ENCODE data around the gene KRT39. TPM values are rescaled to one million over a fixed set of nuclear protein-coding genes. Genes with fewer than 3 reads are reported as not detected.
"Not testable (repeated sequence)": the region's sequence is repeated elsewhere in the genome, so short reads cannot be mapped to it uniquely, and the experiment has no call there.

The KRT39 gene
- total RNA-seq, 2 donors from 2014 or later = not detected

DNA sequence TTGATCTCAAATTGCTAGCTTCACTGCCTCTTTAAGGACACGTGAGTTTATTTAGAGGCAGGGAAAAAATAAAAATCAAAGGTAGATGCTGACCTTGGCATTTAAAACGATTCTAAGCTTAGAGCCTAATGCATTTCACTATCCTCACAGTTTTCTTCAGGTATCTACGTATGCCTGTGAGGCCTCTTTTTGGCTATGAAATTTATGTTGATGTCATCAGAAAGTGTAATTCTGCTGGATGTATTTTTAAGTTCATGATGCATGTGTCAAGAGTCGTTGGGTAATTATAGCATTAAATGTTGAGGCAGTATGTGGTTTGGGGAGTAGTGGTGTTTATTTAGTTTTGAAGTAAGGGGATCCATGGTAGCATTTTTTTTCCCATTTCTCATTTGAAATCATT lies 37.2 kb upstream of the KRT39 start:
- no peak for DNase-seq
- Histone ChIP-seq H3K4me1 (no peaks in the 10 kb centered on the region), H3K27me3 (no peaks in the 10 kb centered on the region), H3K27ac (no peak overlapping the region), H3K36me3 (replicated peaks in 1 of 2; ENCODE audit: insufficient read depth in 1 of 2, low read depth in 2 of 2) (no peaks in the 10 kb centered on the region), H3K9me3 (no peaks in the 10 kb centered on the region), H3K4me3 (no peak overlapping the region)
- intact Hi-C loops (cut with DNase I) = no loop called here
- TF ChIP-seq POLR2A (IDR thresholded peaks at IDR 0.05) = no peak
- TF ChIP-seq, protein P1, sequence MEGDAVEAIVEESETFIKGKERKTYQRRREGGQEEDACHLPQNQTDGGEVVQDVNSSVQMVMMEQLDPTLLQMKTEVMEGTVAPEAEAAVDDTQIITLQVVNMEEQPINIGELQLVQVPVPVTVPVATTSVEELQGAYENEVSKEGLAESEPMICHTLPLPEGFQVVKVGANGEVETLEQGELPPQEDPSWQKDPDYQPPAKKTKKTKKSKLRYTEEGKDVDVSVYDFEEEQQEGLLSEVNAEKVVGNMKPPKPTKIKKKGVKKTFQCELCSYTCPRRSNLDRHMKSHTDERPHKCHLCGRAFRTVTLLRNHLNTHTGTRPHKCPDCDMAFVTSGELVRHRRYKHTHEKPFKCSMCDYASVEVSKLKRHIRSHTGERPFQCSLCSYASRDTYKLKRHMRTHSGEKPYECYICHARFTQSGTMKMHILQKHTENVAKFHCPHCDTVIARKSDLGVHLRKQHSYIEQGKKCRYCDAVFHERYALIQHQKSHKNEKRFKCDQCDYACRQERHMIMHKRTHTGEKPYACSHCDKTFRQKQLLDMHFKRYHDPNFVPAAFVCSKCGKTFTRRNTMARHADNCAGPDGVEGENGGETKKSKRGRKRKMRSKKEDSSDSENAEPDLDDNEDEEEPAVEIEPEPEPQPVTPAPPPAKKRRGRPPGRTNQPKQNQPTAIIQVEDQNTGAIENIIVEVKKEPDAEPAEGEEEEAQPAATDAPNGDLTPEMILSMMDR (IDR thresholded peaks at IDR 0.05) = no peak
- ATAC-seq = no peak
- WGBS, 2 donors = 46 to 55% methylated on average over 4 of the region's 4 CpGs

DNA sequence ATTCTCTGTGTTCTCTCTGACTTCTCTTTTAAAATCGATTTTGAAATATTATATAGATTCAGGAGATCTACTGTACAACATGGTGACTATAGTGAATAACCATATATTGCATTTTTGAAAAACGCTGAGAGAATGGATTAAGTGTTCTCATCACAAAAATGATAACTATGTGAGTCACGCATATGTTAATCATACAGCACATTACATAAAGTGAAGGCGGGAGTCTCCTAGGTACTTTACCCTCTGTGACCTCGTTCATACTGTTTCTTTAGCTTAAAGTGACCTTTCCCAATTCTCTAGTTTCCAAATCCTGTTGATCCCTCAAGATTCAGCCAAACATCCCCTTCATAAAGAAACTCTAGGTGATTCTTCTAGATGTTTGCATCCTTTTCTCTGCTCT lies 36.1 kb upstream of the KRT39 start:
- H3K4me1 ChIP-seq = no peaks in the 10 kb centered on the region
- TF ChIP-seq, protein P1 (IDR thresholded peaks at IDR 0.05) = no peak
- TF ChIP-seq POLR2A (IDR thresholded peaks at IDR 0.05) = no peak
- no peak overlapping the region for H3K27ac ChIP-seq
- DNase-seq (no peak), ATAC-seq (no peak)
- no peaks in the 10 kb centered on the region for H3K36me3 ChIP-seq (replicated peaks in 1 of 2; ENCODE audit: insufficient read depth in 1 of 2, low read depth in 2 of 2)
- no peak overlapping the region for H3K4me3 ChIP-seq
- no peaks in the 10 kb centered on the region for H3K27me3 ChIP-seq
- WGBS, 2 donors = 42 to 43% methylated on average over 5 of the region's 5 CpGs
- H3K9me3 ChIP-seq = no peaks in the 10 kb centered on the region
- intact Hi-C loops (cut with DNase I) = no loop called here

DNA sequence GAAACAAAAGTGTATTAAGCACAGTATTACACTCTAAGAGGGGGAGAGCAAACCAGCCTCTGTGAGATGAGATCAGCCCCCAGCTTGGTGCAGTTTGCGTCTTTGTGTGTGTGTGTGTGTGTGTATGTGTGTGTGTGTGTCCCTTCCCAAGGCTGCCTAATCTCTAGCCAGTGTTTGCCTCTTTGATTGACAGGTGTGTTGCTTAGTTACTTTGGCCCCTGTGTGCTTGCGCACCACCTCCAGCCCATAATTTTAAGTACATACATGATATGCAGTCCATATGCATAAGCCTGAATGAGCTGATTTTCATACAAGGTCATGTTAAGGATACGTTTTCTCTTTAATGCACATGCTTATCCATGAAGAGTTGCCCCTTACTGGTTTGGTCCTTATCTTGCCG lies 35.0 kb upstream of the KRT39 start:
- Histone ChIP-seq H3K36me3 (replicated peaks in 1 of 2; ENCODE audit: insufficient read depth in 1 of 2, low read depth in 2 of 2) (no peaks in the 10 kb centered on the region), H3K4me1 (no peaks in the 10 kb centered on the region), H3K27ac (no peak overlapping the region), H3K27me3 (no peaks in the 10 kb centered on the region), H3K4me3 (no peak overlapping the region), H3K9me3 (no peaks in the 10 kb centered on the region)
- intact Hi-C loops (cut with DNase I) = no loop called here
- TF ChIP-seq, protein P1 (IDR thresholded peaks at IDR 0.05) = no peak
- no peak for TF ChIP-seq POLR2A (IDR thresholded peaks at IDR 0.05)
- ATAC-seq (no peak), DNase-seq (no peak)
- WGBS, 2 donors = 64% methylated on average over 4 of the region's 4 CpGs

DNA sequence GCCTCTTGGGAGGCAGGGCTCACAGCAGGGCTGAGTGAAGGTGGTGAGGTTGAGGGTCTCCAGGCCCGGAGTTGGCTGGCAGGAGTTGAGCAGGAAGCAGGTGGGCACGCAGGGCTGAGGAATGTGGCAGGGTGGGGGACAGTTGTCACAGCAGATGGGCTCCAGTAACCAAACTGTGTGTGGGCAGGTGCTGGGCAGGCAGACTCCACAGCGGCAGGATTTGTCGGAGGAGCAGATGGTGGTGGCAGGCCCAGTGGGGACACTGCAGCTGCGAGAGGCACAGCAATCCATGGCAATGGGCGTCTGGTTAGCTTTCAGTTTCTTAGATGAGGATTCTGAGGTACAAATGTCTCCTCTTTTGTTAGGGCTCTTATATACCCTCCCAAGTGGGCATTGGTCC lies 32.8 kb upstream of the KRT39 start, which contains the start of gene KRTAP3-2:
Gene KRTAP3-2, minus strand, starts transcription at position 344 of the 400 bp plus-strand sequence. Its CDS starts 53 bp downstream, at position 291.
- H3K9me3 ChIP-seq; H3K4me1 ChIP-seq; H3K36me3 ChIP-seq (replicated peaks in 1 of 2; ENCODE audit: insufficient read depth in 1 of 2, low read depth in 2 of 2); intact Hi-C loops (cut with DNase I); H3K27ac ChIP-seq; ATAC-seq; DNase-seq; H3K4me3 ChIP-seq; H3K27me3 ChIP-seq: not testable (repeated sequence)
- WGBS, 2 donors = 74 to 79% methylated on average over 6 of the region's 6 CpGs

DNA sequence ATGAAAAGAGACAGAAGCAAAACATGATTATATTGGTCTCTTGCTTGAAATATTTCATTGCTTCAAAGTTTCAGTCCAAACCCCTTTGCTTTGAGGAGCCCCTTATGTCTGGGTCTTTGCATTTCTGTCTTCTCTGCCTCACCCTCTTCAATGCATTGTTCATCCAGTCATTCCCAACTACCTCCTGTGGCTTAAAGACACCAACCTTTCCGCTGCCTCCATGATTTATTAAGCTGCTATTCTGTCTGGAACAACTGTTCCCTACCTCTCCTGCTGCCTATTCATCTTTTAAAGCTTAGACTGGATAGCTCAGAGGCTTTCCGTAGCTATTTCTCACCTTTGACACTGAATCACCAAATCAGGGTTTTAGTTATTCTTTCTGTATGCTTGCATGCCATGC lies 30.6 kb upstream of the KRT39 start:
- H3K4me1 ChIP-seq = peaks cover 2% of the 10 kb centered on the region
- ATAC-seq (no peak), DNase-seq (no peak)
- H3K9me3 ChIP-seq = no peaks in the 10 kb centered on the region
- TF ChIP-seq POLR2A (IDR thresholded peaks at IDR 0.05) = no peak
- TF ChIP-seq, protein P1 (IDR thresholded peaks at IDR 0.05) = no peak
- no peak overlapping the region for H3K27ac ChIP-seq
- WGBS, 2 donors = 71 to 73% methylated on average over 2 of the region's 2 CpGs
- no peaks in the 10 kb centered on the region for H3K27me3 ChIP-seq
- H3K4me3 ChIP-seq = no peak overlapping the region
- H3K36me3 ChIP-seq (replicated peaks in 1 of 2; ENCODE audit: insufficient read depth in 1 of 2, low read depth in 2 of 2) = no peaks in the 10 kb centered on the region
- intact Hi-C loops (cut with DNase I) = no loop called here

Data from body of pancreas (tissue), 4 donors.